ENCODE measurements around the gene ARHGAP28. TPM values are rescaled to one million over a fixed set of nuclear protein-coding genes. Genes with fewer than 3 reads are reported as not detected.

Gene ARHGAP28
- total and polyA plus RNA-seq, 3 experiments from 2014 or later = not detected

DNA sequence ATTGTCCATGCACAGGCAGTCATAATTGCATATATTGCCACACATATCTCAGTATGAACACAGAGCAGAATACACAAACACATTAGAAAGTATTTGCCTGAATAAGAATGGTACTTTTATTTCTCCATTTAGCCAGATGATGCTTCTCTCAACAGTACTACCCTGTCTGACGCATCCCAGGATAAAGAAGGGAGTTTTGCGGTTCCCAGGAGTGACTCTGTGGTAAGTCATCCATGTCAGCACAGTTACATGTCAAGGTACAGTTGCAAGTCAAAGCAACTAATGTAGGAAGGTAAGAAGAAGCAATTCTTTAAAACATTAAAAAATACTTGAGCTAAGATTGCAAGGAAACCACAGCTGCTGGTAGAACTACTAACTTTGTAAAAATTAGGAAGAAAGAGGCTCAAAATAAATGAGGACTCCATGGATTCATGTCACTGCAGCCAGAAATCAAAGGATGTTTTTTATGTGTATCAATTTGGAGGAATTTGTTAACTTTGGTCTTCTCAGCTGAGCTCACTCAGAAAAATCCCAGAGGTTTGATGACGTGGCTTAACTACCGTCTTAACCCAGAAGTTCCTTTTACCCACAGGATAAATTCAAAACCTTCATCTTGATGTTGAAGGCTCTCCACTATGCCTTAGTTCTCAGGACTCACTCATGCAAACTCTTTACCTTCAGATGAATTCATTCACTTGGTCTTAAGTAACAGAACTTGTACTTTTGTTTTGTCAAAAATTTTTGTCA is 130.3 kb downstream of the ARHGAP28 start:
- ChIA-PET CTCF (no interaction called here), POLR2A (no interaction called here)
- no peak for DNase-seq
- Mint-ChIP-seq H3K27ac (no peak overlapping the region), H3K36me3 (peaks cover 0 to 6% (median 0%) of the 10 kb centered on the region in 3 donors), H3K4me3 (no peak overlapping the region), H3K4me1 (no peaks in the 10 kb centered on the region), H3K27me3 (no peaks in the 10 kb centered on the region), H3K9me3 (peaks cover 0 to 14% (median 5%) of the 10 kb centered on the region in 5 donors)
- Histone ChIP-seq H3K4me1 (ENCODE audit: insufficient read depth, low read length) (no peaks in the 10 kb centered on the region), H3K4me3 (ENCODE audit: low read length) (no peak overlapping the region), H3K9me3 (ENCODE audit: low read length) (no peaks in the 10 kb centered on the region), H3K36me3 (ENCODE audit: insufficient read depth, low read length) (no peaks in the 10 kb centered on the region), H3K27me3 (ENCODE audit: insufficient read depth, low read length, poor library complexity, severe bottlenecking) (no peaks in the 10 kb centered on the region), H3K27ac (ENCODE audit: low read depth, low read length) (no peak overlapping the region)

DNA sequence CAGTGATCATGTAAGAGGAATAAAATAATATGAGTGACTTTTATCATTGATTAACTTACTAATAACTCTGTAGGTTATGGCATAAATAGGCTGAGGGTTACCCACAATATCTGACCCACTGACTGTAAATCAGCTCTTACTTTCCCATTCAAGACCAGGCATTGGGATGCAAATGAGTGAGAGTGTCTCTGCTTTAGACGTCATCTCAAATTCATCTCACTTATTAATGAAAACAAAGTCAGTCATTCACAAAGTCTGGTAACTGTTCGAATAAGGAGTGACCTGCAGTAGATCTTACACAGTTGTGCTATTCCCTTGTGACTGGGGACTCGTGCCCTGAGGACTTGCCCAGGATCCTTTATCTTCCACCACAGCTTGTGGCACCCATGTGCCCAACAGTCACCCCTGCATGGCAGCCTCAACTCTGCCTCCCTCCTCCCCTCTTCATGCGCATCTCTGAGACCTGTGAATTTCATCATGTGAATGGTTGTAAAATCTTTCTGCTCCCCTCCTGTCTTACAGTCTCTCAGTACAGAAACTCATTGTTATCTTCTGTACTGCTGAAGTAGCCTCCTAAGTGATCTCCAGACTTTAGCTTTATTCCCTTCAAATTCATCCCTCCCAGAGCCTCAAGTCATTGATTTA is 131.4 kb downstream of the ARHGAP28 start:
- POLR2A ChIA-PET = no interaction called here
- Histone ChIP-seq H3K36me3 (ENCODE audit: insufficient read depth, low read length) (no peaks in the 10 kb centered on the region), H3K27me3 (ENCODE audit: insufficient read depth, low read length, poor library complexity, severe bottlenecking) (no peaks in the 10 kb centered on the region), H3K4me3 (ENCODE audit: low read length) (no peak overlapping the region), H3K27ac (ENCODE audit: low read depth, low read length) (no peak overlapping the region), H3K4me1 (ENCODE audit: insufficient read depth, low read length) (no peaks in the 10 kb centered on the region), H3K9me3 (ENCODE audit: low read length) (no peaks in the 10 kb centered on the region)
- peak overlapping the region in 1 of 7 donors; percentile 54 for H3K4me3 Mint-ChIP-seq
- H3K4me1 Mint-ChIP-seq = no peaks in the 10 kb centered on the region
- peaks cover 0 to 13% (median 5%) of the 10 kb centered on the region in 5 donors for H3K9me3 Mint-ChIP-seq
- H3K27ac Mint-ChIP-seq = no peak overlapping the region
- H3K27me3 Mint-ChIP-seq = no peaks in the 10 kb centered on the region
- H3K36me3 Mint-ChIP-seq = peaks cover 0 to 6% (median 0%) of the 10 kb centered on the region in 3 donors
- CTCF ChIA-PET = no interaction called here
- DNase-seq = no peak

DNA sequence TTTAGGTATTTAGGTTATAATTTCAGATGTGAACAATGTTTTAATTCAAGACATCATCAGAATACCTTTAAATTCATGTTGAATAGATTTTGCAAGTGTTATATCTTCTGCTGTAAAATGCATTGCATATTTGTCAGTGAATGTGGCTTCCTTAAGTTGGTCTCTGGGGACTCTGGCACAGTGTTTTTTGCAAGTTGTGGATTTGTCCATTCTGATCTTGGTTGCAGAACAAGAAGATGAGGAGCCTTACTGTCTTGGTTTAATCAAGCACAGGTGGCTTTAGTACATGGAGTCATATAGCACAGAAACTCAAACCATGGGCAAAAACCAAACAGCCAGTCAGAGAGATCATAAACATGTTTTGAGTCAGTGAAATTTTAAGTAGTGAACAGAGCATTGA is 135.7 kb downstream of the ARHGAP28 start:
- Mint-ChIP-seq H3K27me3 (no peaks in the 10 kb centered on the region), H3K9me3 (peaks cover 1 to 10% (median 5%) of the 10 kb centered on the region in 5 donors), H3K4me3 (no peak overlapping the region), H3K36me3 (no peaks in the 10 kb centered on the region), H3K4me1 (no peaks in the 10 kb centered on the region), H3K27ac (no peak overlapping the region)
- H3K9me3 ChIP-seq (ENCODE audit: low read length) = no peaks in the 10 kb centered on the region
- ChIA-PET POLR2A (no interaction called here), CTCF (no interaction called here)
- no peak overlapping the region for H3K4me3 ChIP-seq (ENCODE audit: low read length)
- no peaks in the 10 kb centered on the region for H3K36me3 ChIP-seq (ENCODE audit: insufficient read depth, low read length)
- no peak for DNase-seq
- H3K4me1 ChIP-seq (ENCODE audit: insufficient read depth, low read length) = no peaks in the 10 kb centered on the region
- H3K27ac ChIP-seq (ENCODE audit: low read depth, low read length) = no peak overlapping the region
- H3K27me3 ChIP-seq (ENCODE audit: insufficient read depth, low read length, poor library complexity, severe bottlenecking) = no peaks in the 10 kb centered on the region

DNA sequence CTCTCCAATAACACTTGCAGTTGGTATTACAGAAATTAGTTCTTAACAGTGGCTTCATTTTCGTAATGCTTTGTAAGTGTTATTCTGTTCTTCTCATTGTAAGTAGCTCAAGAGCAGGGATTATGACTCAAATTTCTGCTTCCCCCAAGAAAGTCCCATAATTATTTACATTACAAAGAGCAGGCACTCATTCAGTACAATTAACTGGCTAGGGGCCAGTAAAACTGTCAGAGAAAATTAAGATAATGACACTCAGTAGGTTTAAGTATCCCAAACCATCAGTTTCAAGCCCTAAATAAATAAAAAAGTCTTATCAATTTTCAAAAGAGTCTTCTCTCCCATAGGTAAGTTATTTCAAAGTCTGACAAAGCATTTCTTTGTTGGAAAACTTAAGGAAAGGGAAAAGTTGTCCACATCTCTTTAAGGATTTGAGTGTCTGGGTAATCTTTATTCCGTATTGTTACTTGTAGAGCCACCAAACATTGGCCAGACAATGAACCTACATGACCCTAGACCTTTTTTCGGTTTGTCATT is 137.1 kb downstream of the ARHGAP28 start:
- CTCF ChIA-PET = no interaction called here
- Mint-ChIP-seq H3K4me1 (no peaks in the 10 kb centered on the region), H3K27me3 (no peaks in the 10 kb centered on the region), H3K36me3 (no peaks in the 10 kb centered on the region), H3K27ac (no peak overlapping the region), H3K4me3 (no peak overlapping the region), H3K9me3 (peaks cover 0 to 7% (median 5%) of the 10 kb centered on the region in 5 donors)
- Histone ChIP-seq H3K4me3 (ENCODE audit: low read length) (no peak overlapping the region), H3K4me1 (ENCODE audit: insufficient read depth, low read length) (no peaks in the 10 kb centered on the region), H3K27ac (ENCODE audit: low read depth, low read length) (no peak overlapping the region), H3K9me3 (ENCODE audit: low read length) (no peaks in the 10 kb centered on the region), H3K27me3 (ENCODE audit: insufficient read depth, low read length, poor library complexity, severe bottlenecking) (no peaks in the 10 kb centered on the region), H3K36me3 (ENCODE audit: insufficient read depth, low read length) (no peaks in the 10 kb centered on the region)
- DNase-seq = no peak
- POLR2A ChIA-PET = no interaction called here

DNA sequence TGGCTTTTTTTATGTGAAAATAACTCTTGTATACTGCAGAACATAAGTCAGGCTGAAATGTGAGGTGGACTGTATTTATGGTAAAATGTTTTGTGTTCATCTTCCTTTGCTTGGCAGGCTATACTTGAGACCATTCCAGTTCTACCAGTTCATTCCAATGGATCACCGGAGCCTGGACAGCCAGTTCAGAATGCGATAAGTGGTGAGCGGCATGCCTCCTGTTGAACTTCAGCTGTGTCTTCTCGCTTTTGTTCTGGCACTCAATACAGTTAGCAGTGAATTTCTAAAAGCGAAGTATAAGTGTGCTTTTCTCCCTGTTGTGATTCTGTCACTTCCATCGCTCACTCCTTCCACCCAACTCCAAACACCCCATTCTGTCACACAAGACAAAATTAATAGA is 138.5 kb downstream of the ARHGAP28 start:
- no peaks in the 10 kb centered on the region for H3K4me1 Mint-ChIP-seq
- Histone ChIP-seq H3K36me3 (ENCODE audit: insufficient read depth, low read length) (no peaks in the 10 kb centered on the region), H3K27me3 (ENCODE audit: insufficient read depth, low read length, poor library complexity, severe bottlenecking) (no peaks in the 10 kb centered on the region), H3K9me3 (ENCODE audit: low read length) (no peaks in the 10 kb centered on the region), H3K4me1 (ENCODE audit: insufficient read depth, low read length) (no peaks in the 10 kb centered on the region), H3K27ac (ENCODE audit: low read depth, low read length) (no peak overlapping the region), H3K4me3 (ENCODE audit: low read length) (no peak overlapping the region)
- H3K27me3 Mint-ChIP-seq = no peaks in the 10 kb centered on the region
- POLR2A ChIA-PET = no interaction called here
- no peaks in the 10 kb centered on the region for H3K36me3 Mint-ChIP-seq
- no peak overlapping the region for H3K4me3 Mint-ChIP-seq
- H3K27ac Mint-ChIP-seq = no peak overlapping the region
- peaks cover 0 to 7% (median 1%) of the 10 kb centered on the region in 5 donors for H3K9me3 Mint-ChIP-seq
- DNase-seq = no peak
- CTCF ChIA-PET = no interaction called here

DNA sequence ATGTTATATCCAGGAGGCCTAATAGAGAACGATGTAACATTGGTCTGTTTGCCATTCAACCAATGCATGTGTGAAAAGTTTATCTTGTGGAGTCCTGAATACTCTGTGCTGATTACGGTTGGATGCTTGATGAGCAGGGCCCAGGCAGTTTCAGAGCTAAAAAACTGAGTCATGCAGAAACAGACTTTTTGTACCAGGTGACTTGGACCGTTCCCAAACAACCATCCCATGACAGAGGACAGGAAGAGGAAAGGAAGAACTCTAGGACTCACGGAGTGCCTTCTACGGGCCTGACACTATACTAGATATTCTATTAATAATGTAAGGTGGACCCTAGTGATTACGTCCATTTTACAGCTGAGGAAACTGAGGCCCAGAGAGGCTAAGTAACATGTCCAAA is 142.1 kb downstream of the ARHGAP28 start:
- Mint-ChIP-seq H3K36me3 (no peaks in the 10 kb centered on the region), H3K4me3 (no peak overlapping the region), H3K4me1 (no peaks in the 10 kb centered on the region), H3K9me3 (peaks cover 0 to 4% (median 1%) of the 10 kb centered on the region in 5 donors), H3K27me3 (no peaks in the 10 kb centered on the region), H3K27ac (no peak overlapping the region)
- H3K36me3 ChIP-seq (ENCODE audit: insufficient read depth, low read length) = no peaks in the 10 kb centered on the region
- no peak for DNase-seq
- no peak overlapping the region for H3K4me3 ChIP-seq (ENCODE audit: low read length)
- H3K9me3 ChIP-seq (ENCODE audit: low read length) = no peaks in the 10 kb centered on the region
- POLR2A ChIA-PET = no interaction called here
- CTCF ChIA-PET = no interaction called here
- no peaks in the 10 kb centered on the region for H3K4me1 ChIP-seq (ENCODE audit: insufficient read depth, low read length)
- H3K27me3 ChIP-seq (ENCODE audit: insufficient read depth, low read length, poor library complexity, severe bottlenecking) = no peaks in the 10 kb centered on the region
- no peak overlapping the region for H3K27ac ChIP-seq (ENCODE audit: low read depth, low read length)

DNA sequence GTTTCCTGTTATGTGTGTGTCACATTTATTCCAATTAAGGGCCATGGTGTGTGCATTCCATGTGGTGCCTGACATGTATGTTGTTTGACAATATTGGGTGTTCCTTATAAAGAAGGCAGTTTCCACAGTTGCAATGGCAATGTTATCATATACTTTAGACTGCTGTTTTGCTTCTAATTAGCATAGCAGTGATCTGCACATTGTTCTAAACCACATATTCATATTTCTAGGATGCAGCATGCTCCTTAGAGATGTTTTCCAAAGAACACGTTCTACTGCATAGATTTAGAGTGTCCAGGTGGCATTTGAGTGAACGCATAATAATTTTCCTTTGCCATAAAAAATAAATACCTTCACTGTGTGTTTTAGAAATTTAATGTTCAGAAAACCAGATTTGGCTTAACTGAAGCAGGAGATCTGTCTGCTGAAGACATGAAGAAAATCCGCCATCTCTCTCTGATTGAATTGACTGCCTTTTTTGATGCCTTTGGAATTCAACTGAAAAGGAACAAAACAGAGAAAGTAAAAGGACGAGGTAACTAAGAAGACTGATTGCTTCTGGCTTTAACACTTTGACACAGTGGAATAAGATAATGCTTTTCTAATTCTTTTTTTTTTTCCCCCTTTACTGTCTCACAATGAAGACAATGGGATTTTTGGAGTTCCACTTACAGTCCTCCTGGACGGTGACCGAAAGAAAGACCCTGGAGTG is 143.7 kb downstream of the ARHGAP28 start:
- H3K36me3 ChIP-seq (ENCODE audit: insufficient read depth, low read length) = no peaks in the 10 kb centered on the region
- CTCF ChIA-PET = no interaction called here
- no peaks in the 10 kb centered on the region for H3K9me3 ChIP-seq (ENCODE audit: low read length)
- Mint-ChIP-seq H3K4me3 (no peak overlapping the region), H3K36me3 (no peaks in the 10 kb centered on the region), H3K9me3 (peaks cover 0 to 4% (median under 1%) of the 10 kb centered on the region in 5 donors), H3K27me3 (no peaks in the 10 kb centered on the region), H3K4me1 (no peaks in the 10 kb centered on the region), H3K27ac (no peak overlapping the region)
- no peaks in the 10 kb centered on the region for H3K4me1 ChIP-seq (ENCODE audit: insufficient read depth, low read length)
- no peak overlapping the region for H3K4me3 ChIP-seq (ENCODE audit: low read length)
- no peak for DNase-seq
- no peak overlapping the region for H3K27ac ChIP-seq (ENCODE audit: low read depth, low read length)
- POLR2A ChIA-PET = no interaction called here
- no peaks in the 10 kb centered on the region for H3K27me3 ChIP-seq (ENCODE audit: insufficient read depth, low read length, poor library complexity, severe bottlenecking)

DNA sequence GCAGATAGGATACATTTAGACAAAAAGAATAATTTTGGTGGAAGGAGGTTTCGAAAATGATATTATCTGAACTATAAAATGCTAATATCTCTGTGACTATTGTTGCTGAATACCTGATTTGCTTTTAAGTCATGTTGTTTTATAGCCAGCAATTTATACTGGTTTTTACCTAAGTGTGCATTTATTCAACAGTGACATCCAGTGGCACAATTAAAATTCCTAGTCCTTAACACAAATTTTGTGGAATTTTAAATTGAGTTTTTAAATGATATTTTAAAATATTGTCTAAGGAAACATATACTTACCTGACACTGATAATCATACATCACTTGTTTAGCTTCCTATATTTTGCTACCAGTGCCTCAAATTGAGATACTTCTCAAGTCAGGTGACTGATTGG is 144.8 kb downstream of the ARHGAP28 start:
- H3K9me3 Mint-ChIP-seq = peaks cover 0 to 4% (median 0%) of the 10 kb centered on the region in 5 donors
- H3K4me3 Mint-ChIP-seq = no peak overlapping the region
- H3K9me3 ChIP-seq (ENCODE audit: low read length) = no peaks in the 10 kb centered on the region
- H3K27ac Mint-ChIP-seq = no peak overlapping the region
- H3K27ac ChIP-seq (ENCODE audit: low read depth, low read length) = no peak overlapping the region
- POLR2A ChIA-PET = no interaction called here
- H3K4me3 ChIP-seq (ENCODE audit: low read length) = no peak overlapping the region
- no peaks in the 10 kb centered on the region for H3K27me3 Mint-ChIP-seq
- no peaks in the 10 kb centered on the region for H3K36me3 ChIP-seq (ENCODE audit: insufficient read depth, low read length)
- no peaks in the 10 kb centered on the region for H3K4me1 ChIP-seq (ENCODE audit: insufficient read depth, low read length)
- no peaks in the 10 kb centered on the region for H3K27me3 ChIP-seq (ENCODE audit: insufficient read depth, low read length, poor library complexity, severe bottlenecking)
- DNase-seq = no peak
- no peaks in the 10 kb centered on the region for H3K36me3 Mint-ChIP-seq
- H3K4me1 Mint-ChIP-seq = no peaks in the 10 kb centered on the region
- CTCF ChIA-PET = no interaction called here
